SU-DHL-6 (cell line): ENCODE results near the gene CTRB1.

Experiments
- EZH2phosphoT487 ChIP-seq: fragments of 200-600 bp; sonication (generic), shearing (Covaris generic); conservative IDR thresholded peaks from 2 replicates; pipeline ENCODE4 v1.6.1; 2018; ENCODE audit warnings: mild to moderate bottlenecking, antibody characterized with exemption, low read length, moderate library complexity, mixed read lengths
- TF ChIP-seq, protein P1 (sequence below): fragments of 200-600 bp; sonication (generic); IDR thresholded peaks from one replicate; pipeline ENCODE4 v1.5.1; 2017; ENCODE audit warnings: antibody characterized with exemption, mild to moderate bottlenecking, low read length, moderate library complexity; ENCODE audit not compliant: insufficient read depth, poor library complexity, severe bottlenecking

DNA sequence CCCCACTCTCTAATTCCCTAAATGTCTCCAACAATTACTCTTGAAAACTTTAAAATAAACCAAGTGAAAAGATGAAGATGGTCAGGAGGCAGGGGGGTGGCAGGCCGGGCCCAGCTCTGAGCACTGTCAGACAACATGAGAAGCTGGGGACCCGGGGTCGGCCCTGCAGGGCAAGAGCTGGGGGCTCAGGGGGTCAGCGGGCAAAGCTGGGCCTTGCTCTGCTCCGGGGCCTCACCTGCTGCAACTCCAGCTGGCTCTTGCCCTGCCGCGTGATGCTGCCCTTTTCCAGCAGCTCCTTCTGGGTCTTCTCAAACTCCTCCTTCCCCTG lies 14.8 kb downstream of the CTRB1 start:
- TF ChIP-seq, protein P1, sequence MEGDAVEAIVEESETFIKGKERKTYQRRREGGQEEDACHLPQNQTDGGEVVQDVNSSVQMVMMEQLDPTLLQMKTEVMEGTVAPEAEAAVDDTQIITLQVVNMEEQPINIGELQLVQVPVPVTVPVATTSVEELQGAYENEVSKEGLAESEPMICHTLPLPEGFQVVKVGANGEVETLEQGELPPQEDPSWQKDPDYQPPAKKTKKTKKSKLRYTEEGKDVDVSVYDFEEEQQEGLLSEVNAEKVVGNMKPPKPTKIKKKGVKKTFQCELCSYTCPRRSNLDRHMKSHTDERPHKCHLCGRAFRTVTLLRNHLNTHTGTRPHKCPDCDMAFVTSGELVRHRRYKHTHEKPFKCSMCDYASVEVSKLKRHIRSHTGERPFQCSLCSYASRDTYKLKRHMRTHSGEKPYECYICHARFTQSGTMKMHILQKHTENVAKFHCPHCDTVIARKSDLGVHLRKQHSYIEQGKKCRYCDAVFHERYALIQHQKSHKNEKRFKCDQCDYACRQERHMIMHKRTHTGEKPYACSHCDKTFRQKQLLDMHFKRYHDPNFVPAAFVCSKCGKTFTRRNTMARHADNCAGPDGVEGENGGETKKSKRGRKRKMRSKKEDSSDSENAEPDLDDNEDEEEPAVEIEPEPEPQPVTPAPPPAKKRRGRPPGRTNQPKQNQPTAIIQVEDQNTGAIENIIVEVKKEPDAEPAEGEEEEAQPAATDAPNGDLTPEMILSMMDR, result no peak
- no peak for TF ChIP-seq EZH2phosphoT487
